SK-N-SH (cell line): ENCODE measurements around the gene CHID1. TPM values are rescaled to one million over a fixed set of nuclear protein-coding genes. Genes with fewer than 3 reads are reported as not detected.

Experiments
- CTCF ChIA-PET: fragments of 300-600, 350-600 bp; formaldehyde crosslinking; extraction: SDS; loops from one replicate; lab custom pipeline; 2021; lab: Yijun Ruan, JAX
- POLR2A ChIA-PET: fragments of 350-600 bp; sonication (Branson Sonifier 250); formaldehyde crosslinking; extraction: SDS; loops from one replicate; lab custom pipeline; 2020; ENCODE audit warnings: antibody characterized with exemption, inconsistent platforms; lab: Yijun Ruan, JAX
- DNase-seq: peaks from one replicate; pipeline ENCODE4 v3.0.0; 2012
- H2AFZ ChIP-seq: fragments of 200-600 bp; sonication (generic); 2 replicates; pipeline ENCODE4 v1.8.1; 2016; ENCODE audit warnings: antibody characterized with exemption, mild to moderate bottlenecking, low read depth
- H3F3A ChIP-seq: fragments of 200-600 bp; sonication (generic); replicated peaks from 2 replicates; pipeline ENCODE3; 2016; ENCODE audit warnings: antibody characterized with exemption, mild to moderate bottlenecking; ENCODE audit not compliant: insufficient read depth
- H3K27ac ChIP-seq, 2 experiments: fragments of 200-500 bp in 1 of 2; fragments of 200-600 bp in 1 of 2; sonication (Bioruptor generic) in 1 of 2; sonication (generic), shearing (Covaris generic) in 1 of 2; 2 replicates each; pipeline versions ENCODE4 v1.5.1 to v1.6.1; 2014 to 2016; ENCODE audit warnings: low read depth in 2 of 2, inconsistent platforms in 1 of 2, low read length in 1 of 2, mild to moderate bottlenecking in 1 of 2, mixed read lengths in 1 of 2
- H3K27me3 ChIP-seq: fragments of 200-600 bp; sonication (generic), shearing (Covaris generic); 2 replicates; pipeline ENCODE4 v1.6.1; 2016; ENCODE audit warnings: mixed run types; ENCODE audit not compliant: insufficient read depth
- H3K36me3 ChIP-seq, 2 experiments: fragments of 200-500 bp in 1 of 2; fragments of 200-600 bp in 1 of 2; sonication (Bioruptor generic) in 1 of 2; sonication (generic) in 1 of 2; replicated peaks in 1 of 2; 2 replicates each; pipeline versions ENCODE3 to v1.5.1; 2014 to 2016; ENCODE audit warnings: low read length in 1 of 2, mild to moderate bottlenecking in 1 of 2; ENCODE audit not compliant: insufficient read depth in 2 of 2, control insufficient read depth in 1 of 2
- H3K4me1 ChIP-seq, 2 experiments: fragments of 200-500 bp in 1 of 2; fragments of 200-600 bp in 1 of 2; sonication (Bioruptor generic) in 1 of 2; sonication (generic), shearing (Covaris generic) in 1 of 2; 2 replicates each; pipeline versions ENCODE4 v1.5.1 to v1.6.1; 2014 to 2016; ENCODE audit warnings: low read depth in 1 of 2, low read length in 1 of 2, mixed run types in 1 of 2; ENCODE audit not compliant: insufficient read depth in 2 of 2, control insufficient read depth in 1 of 2
- H3K4me2 ChIP-seq: fragments of 200-600 bp; sonication (generic), shearing (Covaris generic); 2 replicates; pipeline ENCODE4 v1.6.1; 2017; ENCODE audit warnings: mixed run types
- H3K4me3 ChIP-seq, 2 experiments: fragments of 200-500 bp in 1 of 2; fragments of 200-600 bp in 1 of 2; sonication (Bioruptor generic) in 1 of 2; sonication (generic), shearing (Covaris generic) in 1 of 2; 2 replicates each; pipeline versions ENCODE4 v1.5.1 to v1.8.1; 2014 to 2016; ENCODE audit warnings: low read depth in 2 of 2, inconsistent platforms in 1 of 2, low read length in 1 of 2, mild to moderate bottlenecking in 1 of 2, mixed read lengths in 1 of 2, moderate library complexity in 1 of 2
- H3K79me2 ChIP-seq: fragments of 200-600 bp; sonication (generic); 2 replicates; pipeline ENCODE4 v1.8.1; 2017; ENCODE audit warnings: mild to moderate bottlenecking; ENCODE audit not compliant: insufficient read depth
- H3K9ac ChIP-seq: fragments of 200-600 bp; sonication (generic); 2 replicates; pipeline ENCODE4 v1.6.1; 2017; ENCODE audit warnings: mixed run types
- H3K9me2 ChIP-seq: fragments of 200-600 bp; sonication (generic); 2 replicates; pipeline ENCODE4 v1.6.1; 2017; ENCODE audit warnings: mixed run types
- H3K9me3 ChIP-seq: fragments of 200-600 bp; sonication (generic); 2 replicates; pipeline ENCODE4 v1.6.1; 2017; ENCODE audit warnings: mixed run types, mild to moderate bottlenecking, moderate library complexity
- H4K20me1 ChIP-seq: fragments of 200-600 bp; sonication (generic); 2 replicates; pipeline ENCODE4 v1.6.1; 2017; ENCODE audit warnings: mild to moderate bottlenecking, mixed run types; ENCODE audit not compliant: insufficient read depth
- CTCF ChIP-seq: fragments of 200-600 bp; sonication (generic); IDR thresholded peaks from 2 replicates; pipeline ENCODE4 v1.6.1; 2017; ENCODE audit warnings: antibody characterized with exemption, mild to moderate bottlenecking, moderate library complexity
- EP300 ChIP-seq, 2 experiments: IDR thresholded peaks; 2 replicates each; pipeline versions ENCODE4 v1.4.0 to v1.6.1; 2012; ENCODE audit warnings: borderline replicate concordance in 1 of 2, low read depth in 1 of 2, low read length in 1 of 2
- FOXJ3 ChIP-seq: sonication (generic); formaldehyde crosslinking; IDR thresholded peaks from 2 replicates; pipeline ENCODE4 v1.5.1; 2020; ENCODE audit warnings: mild to moderate bottlenecking, missing genetic modification reagents
- GABPA ChIP-seq: IDR thresholded peaks from 2 replicates; pipeline ENCODE4 v1.4.0; 2012; ENCODE audit warnings: low read depth, mild to moderate bottlenecking
- MEF2A ChIP-seq: IDR thresholded peaks from 2 replicates; pipeline ENCODE4 v1.4.0; 2012; ENCODE audit warnings: low read depth, borderline replicate concordance
- MXI1 ChIP-seq: IDR thresholded peaks from 2 replicates; pipeline ENCODE4 v1.6.1; 2012; ENCODE audit warnings: mild to moderate bottlenecking, low read depth, low read length, improper control_type of control experiment
- NRF1 ChIP-seq: IDR thresholded peaks from 2 replicates; pipeline ENCODE4 v1.6.1; 2012; ENCODE audit warnings: low read depth, mild to moderate bottlenecking, low read length
- PBX3 ChIP-seq: IDR thresholded peaks from 2 replicates; pipeline ENCODE4; 2012
- RAD21 ChIP-seq: IDR thresholded peaks from 2 replicates; pipeline ENCODE4 v1.6.1; 2012; ENCODE audit warnings: mild to moderate bottlenecking, low read length
- RCOR1 ChIP-seq: fragments of 150-350 bp; IDR thresholded peaks from 2 replicates; pipeline ENCODE4 v1.6.1; 2017; ENCODE audit warnings: antibody characterized with exemption, low read length
- RFX5 ChIP-seq: IDR thresholded peaks from 2 replicates; pipeline ENCODE4 v1.6.1; 2012; ENCODE audit warnings: mild to moderate bottlenecking, improper control_type of control experiment, low read length
- SIN3A ChIP-seq: IDR thresholded peaks from 2 replicates; pipeline ENCODE4 v1.6.1; 2012; ENCODE audit warnings: low read depth, mild to moderate bottlenecking, low read length, moderate library complexity, borderline replicate concordance
- SMC3 ChIP-seq: IDR thresholded peaks from 2 replicates; pipeline ENCODE4 v1.6.1; 2012; ENCODE audit warnings: low read depth, low read length, improper control_type of control experiment
- YY1 ChIP-seq: IDR thresholded peaks from 2 replicates; pipeline ENCODE4 v1.4.0; 2012; ENCODE audit warnings: low read depth, mild to moderate bottlenecking
- ZBTB33 ChIP-seq: IDR thresholded peaks from 2 replicates; pipeline ENCODE4 v1.4.0; 2012; ENCODE audit warnings: low read depth, borderline replicate concordance
- WGBS: methylation state at CpG from one replicate; pipeline ENCODE4 v1.1.6; 2017; ENCODE audit warnings: low lambda C conversion rate; 5-methylcytosine and 5-hydroxymethylcytosine counted together
- polyA plus RNA-seq, 3 experiments: library from polyadenylated mRNA; depleted of rRNA; stranded (reverse); fragments of >200 nt; gene quantifications; 2 replicates each; pipeline ENCODE4 v1.2.3, GENCODE V29; 2012
- TF ChIP-seq, protein P1 (sequence below): IDR thresholded peaks from 2 replicates; pipeline ENCODE4 v1.6.1; 2012; ENCODE audit warnings: mild to moderate bottlenecking, low read depth, low read length, moderate library complexity

CHID1 gene
- polyA plus RNA-seq, 1 of the 3 experiments (the other 2 are of a cell fraction), result 231 TPM

GRCh38 chr11:867856-868358 lies 42.7 kb downstream of the CHID1 start:
- no peak overlapping the region for H2AFZ ChIP-seq
- DNase-seq, result no peak
- no peak overlapping the region for H3K4me2 ChIP-seq
- no peak overlapping the region for H3K27ac ChIP-seq
- H3K36me3 ChIP-seq, result peaks cover 0 to 21% of the 10 kb centered on the region in 2 experiments
- no peak overlapping the region for H3K9ac ChIP-seq
- H3K4me3 ChIP-seq, result no peak overlapping the region
- ChIA-PET CTCF (interaction anchor here (0.9 to 1.3 kb wide), 2 partner anchors 20 to 183 kb away, joined by 3 read pairs; no protein-coding TSS in a partner anchor), POLR2A (no interaction called here)
- no peaks in the 10 kb centered on the region for H3K79me2 ChIP-seq
- no peaks in the 10 kb centered on the region for H3K9me2 ChIP-seq
- H3K9me3 ChIP-seq, result no peaks in the 10 kb centered on the region
- peaks cover 3% of the 10 kb centered on the region for H3F3A ChIP-seq
- peaks cover 10% of the 10 kb centered on the region; the same call in 1 of the 2 replicates for H4K20me1 ChIP-seq
- 96% methylated on average over 6 of the region's 8 CpGs for WGBS
- peaks cover 0 to 9% of the 10 kb centered on the region in 2 experiments; a peak in 1 of 4 replicates for H3K4me1 ChIP-seq
- TF ChIP-seq FOXJ3 (CRISPR knock-in tag), result no peak
- TF ChIP-seq YY1, result no peak
- no peaks in the 10 kb centered on the region for H3K27me3 ChIP-seq

GRCh38 chr11:866481-866880 lies 44.1 kb downstream of the CHID1 start:
- no peak overlapping the region for H3K4me3 ChIP-seq
- peaks cover 0 to 20% of the 10 kb centered on the region in 2 experiments; a peak in 1 of 4 replicates for H3K4me1 ChIP-seq
- H3K36me3 ChIP-seq, result peaks cover 0 to 24% of the 10 kb centered on the region in 2 experiments
- 88% methylated on average over 7 of the region's 14 CpGs for WGBS
- H3K4me2 ChIP-seq, result no peak overlapping the region
- ChIA-PET CTCF (interaction anchor here (1.3 to 1.4 kb wide), 4 partner anchors 9 to 185 kb away, joined by 3 to 4 read pairs (median 4); no protein-coding TSS in a partner anchor), POLR2A (interaction anchor here (1.0 kb wide), 1 partner anchor 28 kb away, joined by 3 read pairs; no protein-coding TSS in a partner anchor)
- TF ChIP-seq SMC3 (no peak), MXI1 (no peak), RCOR1 (no peak), PBX3 (no peak), ZBTB33 (no peak), CTCF (no peak), EP300 (IDR thresholded peaks at IDR 0.05; ENCODE audit: borderline replicate concordance in 1 of 2, low read depth in 1 of 2, low read length in 1 of 2) (no peak), SIN3A (no peak), RFX5 (no peak), NRF1 (no peak), GABPA (no peak), MEF2A (no peak), RAD21 (no peak)
- TF ChIP-seq, protein P1, sequence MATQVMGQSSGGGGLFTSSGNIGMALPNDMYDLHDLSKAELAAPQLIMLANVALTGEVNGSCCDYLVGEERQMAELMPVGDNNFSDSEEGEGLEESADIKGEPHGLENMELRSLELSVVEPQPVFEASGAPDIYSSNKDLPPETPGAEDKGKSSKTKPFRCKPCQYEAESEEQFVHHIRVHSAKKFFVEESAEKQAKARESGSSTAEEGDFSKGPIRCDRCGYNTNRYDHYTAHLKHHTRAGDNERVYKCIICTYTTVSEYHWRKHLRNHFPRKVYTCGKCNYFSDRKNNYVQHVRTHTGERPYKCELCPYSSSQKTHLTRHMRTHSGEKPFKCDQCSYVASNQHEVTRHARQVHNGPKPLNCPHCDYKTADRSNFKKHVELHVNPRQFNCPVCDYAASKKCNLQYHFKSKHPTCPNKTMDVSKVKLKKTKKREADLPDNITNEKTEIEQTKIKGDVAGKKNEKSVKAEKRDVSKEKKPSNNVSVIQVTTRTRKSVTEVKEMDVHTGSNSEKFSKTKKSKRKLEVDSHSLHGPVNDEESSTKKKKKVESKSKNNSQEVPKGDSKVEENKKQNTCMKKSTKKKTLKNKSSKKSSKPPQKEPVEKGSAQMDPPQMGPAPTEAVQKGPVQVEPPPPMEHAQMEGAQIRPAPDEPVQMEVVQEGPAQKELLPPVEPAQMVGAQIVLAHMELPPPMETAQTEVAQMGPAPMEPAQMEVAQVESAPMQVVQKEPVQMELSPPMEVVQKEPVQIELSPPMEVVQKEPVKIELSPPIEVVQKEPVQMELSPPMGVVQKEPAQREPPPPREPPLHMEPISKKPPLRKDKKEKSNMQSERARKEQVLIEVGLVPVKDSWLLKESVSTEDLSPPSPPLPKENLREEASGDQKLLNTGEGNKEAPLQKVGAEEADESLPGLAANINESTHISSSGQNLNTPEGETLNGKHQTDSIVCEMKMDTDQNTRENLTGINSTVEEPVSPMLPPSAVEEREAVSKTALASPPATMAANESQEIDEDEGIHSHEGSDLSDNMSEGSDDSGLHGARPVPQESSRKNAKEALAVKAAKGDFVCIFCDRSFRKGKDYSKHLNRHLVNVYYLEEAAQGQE, result no peak
- no peaks in the 10 kb centered on the region for H3K9me3 ChIP-seq
- peaks cover 14% of the 10 kb centered on the region; the same call in 1 of the 2 replicates for H4K20me1 ChIP-seq
- H3K79me2 ChIP-seq, result no peaks in the 10 kb centered on the region
- no peaks in the 10 kb centered on the region for H3K9me2 ChIP-seq
- no peak overlapping the region for H2AFZ ChIP-seq
- no peak overlapping the region for H3K27ac ChIP-seq
- H3F3A ChIP-seq, result peaks cover 3% of the 10 kb centered on the region
- H3K27me3 ChIP-seq, result no peaks in the 10 kb centered on the region
- H3K9ac ChIP-seq, result no peak overlapping the region
- DNase-seq, result no peak
